Epidermal melanocyte (primary cell): Measurements from ENCODE around the gene PALLD.
"Not testable (repeated sequence)": the region's sequence is repeated elsewhere in the genome, so short reads cannot be mapped to it uniquely, and the experiment has no call there.

ENCODE experiments used
- DNase-seq: peaks from one replicate; pipeline ENCODE4 v3.0.0; 2011; ENCODE audit warnings: low spot score; ENCODE audit not compliant: insufficient read length

The PALLD gene

DNA sequence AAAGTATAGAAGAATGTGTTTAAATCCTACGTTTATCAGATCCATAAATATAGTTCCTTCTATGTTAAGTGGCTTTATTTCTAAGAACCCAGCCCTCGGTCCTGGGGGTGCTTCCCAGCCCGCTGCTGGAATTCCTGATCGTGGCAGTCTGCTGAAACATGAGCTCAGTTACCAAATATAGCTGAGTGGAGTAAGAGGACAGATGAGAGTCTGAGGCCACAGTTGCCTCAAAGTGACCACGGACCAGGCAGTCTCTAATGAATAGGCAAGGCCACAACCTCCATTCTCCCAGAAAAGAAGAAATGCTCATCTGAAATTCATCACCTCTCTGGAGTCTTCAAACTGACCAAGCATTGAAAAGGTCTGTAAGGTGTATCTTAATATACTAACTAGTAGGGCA, at the start of gene PALLD:
TSS of gene PALLD (plus strand) at position 219 of the 400 bp plus-strand sequence.
- DNase-seq, result no peak

DNA sequence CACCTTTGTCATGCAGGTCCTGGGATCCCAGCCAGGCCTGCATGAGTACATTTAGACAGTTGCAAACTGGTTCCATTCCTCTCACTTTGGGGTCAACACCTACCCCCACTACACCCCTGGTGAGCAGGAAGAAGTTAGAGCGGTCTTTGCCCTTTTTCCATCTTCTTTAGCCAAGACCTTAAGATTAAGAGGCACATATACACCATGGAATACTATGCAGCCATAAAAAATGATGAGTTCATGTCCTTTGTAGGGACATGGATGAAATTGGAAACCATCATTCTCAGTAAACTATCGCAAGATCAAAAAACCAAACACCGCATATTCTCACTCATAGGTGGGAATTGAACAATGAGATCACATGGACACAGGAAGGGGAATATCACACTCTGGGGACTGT, 47.8 kb upstream of the PALLD start:
- DNase-seq, result not testable (repeated sequence)

DNA sequence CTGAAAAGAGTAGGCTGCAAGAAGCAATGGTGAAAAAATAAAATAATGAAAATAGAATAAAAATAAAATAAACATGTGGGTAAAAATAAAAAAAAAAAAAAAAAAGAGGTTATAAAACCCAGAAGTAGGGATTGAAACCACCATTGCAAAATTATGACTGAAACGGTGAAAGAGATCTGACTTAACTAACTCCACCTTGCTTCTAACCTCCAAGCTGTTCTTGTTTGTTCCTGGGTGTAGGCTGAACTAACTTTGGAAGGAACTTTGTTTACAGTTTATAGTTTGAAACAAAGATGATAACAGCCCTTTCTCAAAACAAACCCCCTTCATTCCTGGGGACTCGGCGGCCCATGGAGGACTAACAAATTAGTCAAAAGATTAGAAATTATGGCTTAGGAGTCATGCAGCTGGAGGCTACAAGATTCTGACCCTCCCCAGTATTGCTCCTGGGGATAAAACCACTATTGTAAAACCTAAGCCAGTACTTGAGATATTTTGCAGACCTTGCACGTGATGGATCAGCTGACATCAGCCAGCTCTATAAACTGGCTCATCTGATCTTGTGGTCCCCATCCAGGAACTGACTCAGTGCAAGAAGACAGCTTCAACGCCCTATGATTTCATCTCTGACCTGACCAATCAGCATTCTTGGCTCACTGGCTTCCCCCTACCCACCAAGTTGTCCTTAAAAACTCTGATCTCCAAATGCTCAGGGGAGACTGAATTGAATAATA, 47.0 kb upstream of the PALLD start:
- DNase-seq, result no peak

DNA sequence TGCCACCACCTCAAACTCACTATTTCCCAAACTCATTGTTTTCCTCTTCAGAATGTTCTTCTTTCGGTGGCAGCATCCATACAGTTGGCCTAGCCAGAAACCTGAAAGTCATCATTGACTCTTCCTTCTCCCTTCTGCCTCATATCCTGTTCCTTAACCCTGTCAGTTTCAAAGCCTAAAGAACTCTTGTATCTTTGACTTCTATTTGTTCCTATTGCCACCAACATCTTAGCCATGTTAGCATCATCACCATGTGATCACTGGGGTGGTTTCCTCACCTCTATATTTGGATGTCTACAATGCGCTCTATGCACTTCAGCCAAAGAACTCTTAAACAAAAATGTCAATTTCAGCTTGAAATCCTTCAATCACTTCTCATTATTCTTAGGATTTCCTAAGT, 45.5 kb upstream of the PALLD start:
- DNase-seq, result no peak

DNA sequence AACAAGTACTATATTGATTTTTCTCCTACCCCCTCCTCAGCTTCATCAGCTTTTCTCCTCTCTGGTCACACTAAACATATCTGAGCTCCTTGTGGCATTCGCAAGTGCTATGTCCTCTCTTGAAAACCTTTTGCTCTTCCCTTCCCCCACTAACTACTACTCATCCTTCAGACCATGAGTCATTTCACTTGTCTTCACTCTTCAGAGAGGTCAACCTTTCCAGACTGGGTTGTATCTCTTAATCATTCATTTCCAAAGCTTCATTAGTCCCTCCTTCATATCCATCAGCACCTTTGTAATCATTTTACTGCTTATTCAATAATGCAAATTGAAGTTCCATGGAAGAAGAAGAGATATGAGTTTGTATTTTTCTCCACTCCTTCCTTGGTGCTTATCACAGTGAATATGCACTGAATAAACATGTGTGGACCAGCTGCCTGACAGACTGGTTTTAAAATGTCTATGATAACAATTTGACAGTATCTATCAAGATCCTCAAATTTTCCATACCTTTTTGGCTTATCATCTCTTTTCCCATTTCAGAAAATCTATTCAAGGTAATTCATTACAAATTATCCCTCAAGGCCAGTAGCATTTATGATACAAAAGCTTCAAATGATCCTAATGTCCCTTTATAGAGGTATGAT, 45.0 kb upstream of the PALLD start:
- DNase-seq, result no peak

DNA sequence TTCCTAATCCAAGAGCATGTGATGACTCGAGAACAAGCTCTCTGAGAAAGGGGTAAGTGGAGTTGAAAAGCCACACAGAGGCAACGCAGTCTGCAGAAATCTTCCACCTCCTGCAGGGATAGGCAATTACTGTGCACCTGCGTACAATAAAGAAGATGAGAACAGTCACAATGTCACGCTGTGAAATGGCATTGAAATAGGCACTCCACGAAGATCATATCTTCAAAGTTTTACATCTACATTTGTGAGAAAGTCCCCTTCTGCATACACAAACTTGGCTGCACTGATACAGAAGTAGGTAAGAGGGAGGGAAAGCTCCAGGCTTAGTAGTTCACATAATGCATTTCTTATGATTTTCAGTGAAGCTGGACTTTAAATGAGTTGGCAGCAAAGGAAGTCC, 43.7 kb upstream of the PALLD start:
- DNase-seq, result no peak

DNA sequence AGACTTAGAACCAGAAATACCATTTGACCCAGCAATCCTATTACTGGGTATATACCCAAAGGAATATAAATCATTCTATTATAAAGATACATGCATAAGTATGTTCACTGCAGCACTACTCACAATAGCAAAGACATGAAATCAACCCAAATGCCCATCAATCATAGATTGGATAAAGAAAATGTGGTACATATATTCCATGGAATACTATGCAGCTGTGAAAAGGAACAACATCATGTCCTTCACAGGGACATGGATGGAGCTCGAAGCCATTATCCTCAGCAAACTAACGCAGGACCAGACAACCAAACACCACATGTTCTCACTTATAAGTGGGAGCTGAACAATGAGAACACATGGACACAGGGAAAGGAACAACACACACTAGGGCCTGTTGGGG, 38.6 kb upstream of the PALLD start:
- DNase-seq, result not testable (repeated sequence)

DNA sequence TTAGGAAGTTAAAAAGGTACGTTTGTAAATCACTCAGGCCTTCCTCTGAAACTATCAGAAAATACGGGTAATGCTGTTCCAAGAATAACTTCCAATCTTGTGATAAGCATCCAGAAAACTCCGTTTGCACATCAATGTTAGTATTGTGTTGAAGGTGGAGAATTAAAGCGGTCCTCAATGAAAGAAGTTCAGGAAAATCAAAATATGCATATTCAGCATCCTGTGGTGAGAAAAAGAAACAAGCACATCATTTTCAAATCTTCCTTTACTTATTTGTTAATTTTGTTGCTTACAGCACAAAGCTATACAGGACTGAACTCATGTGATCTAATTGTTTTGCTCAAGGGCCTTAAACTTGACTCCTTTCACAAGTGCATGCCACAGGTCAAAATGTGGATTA, 35.0 kb upstream of the PALLD start:
- no peak for DNase-seq

DNA sequence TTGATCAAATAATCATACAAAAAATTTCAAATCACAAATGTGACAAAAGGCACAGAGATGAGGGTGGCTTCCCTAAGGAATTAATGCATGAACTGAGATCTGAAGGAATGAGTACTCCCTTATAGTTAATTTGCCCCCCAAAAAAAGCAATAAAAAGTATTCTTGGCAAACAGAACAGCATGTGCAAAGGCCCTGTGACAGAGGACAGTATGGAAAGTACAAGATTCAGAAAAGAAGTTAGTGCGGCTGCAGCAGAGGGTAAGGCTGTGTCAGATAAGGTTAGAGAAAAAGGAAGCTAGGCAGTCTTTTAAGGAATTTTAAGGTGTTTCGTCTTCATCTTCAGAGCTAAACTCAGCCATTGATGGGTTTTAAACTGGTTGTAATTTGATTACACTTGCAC, 23.9 kb upstream of the PALLD start:
- DNase-seq, result no peak

DNA sequence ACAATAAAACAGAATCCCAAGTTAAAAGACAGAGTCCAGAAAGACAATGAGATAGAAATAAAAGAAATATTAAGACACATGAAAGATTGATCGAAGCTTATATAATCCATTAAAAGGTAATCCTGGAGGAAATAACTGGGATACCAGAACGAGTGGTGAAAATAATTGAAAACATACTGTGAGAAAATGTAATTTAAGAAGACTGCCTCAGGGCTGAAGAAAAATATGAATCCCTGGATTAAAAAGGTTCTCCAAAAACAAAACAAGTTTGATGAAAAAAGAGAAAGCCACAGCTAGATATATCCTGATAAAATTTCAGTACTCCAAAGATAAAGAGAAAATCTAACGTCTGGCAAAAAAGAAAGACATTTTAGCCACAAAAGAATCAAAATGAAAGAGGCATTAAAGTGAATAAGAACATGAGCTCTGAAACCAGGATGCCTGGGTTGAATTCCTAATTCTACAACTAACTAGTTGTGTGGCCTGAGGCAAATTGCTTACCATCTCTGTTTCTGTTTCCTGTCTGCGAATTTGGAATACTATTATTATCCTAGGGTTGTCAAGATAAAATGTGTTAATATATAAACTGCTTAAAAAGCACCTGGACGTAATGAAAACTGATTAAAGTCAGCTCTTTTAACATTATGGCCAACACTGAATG, 22.1 kb upstream of the PALLD start:
- no peak for DNase-seq

DNA sequence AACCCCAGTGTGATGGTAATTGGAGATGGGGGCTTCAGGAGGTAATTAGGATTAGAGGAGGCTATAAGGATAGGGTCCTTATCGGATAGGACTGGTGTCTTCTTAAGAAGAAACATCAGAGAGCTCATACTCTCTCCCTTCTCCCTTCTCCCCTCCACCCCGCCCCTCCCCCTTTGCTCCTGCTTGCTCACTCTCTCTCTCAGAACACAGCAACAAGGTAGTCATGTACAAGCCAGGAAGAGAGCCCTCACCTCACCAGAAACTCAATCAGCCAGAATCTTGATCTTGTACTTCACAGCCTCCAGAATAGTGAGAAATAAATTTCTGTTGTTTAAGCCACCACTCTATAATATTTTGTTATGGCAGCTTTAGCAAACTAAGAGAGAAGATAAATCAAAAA, 21.1 kb upstream of the PALLD start:
- DNase-seq, result no peak

DNA sequence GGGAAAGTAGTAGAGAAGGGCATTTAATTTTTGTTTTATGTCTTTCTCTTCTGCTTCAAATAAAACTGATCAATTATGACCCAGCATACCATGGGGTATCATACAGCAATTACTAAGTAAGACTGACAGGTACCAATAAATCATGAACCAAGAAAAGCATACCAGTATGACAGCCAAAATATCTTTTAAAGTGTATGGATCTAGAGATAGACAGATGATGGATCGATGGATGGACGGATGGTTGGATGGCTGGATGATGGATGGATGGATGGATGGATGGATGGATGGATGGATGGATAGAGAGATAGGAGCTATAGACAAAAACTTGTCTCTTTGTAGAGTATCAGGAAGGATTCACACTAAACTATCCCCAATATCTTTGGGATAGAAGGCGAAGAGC, 18.0 kb upstream of the PALLD start:
- no peak for DNase-seq

DNA sequence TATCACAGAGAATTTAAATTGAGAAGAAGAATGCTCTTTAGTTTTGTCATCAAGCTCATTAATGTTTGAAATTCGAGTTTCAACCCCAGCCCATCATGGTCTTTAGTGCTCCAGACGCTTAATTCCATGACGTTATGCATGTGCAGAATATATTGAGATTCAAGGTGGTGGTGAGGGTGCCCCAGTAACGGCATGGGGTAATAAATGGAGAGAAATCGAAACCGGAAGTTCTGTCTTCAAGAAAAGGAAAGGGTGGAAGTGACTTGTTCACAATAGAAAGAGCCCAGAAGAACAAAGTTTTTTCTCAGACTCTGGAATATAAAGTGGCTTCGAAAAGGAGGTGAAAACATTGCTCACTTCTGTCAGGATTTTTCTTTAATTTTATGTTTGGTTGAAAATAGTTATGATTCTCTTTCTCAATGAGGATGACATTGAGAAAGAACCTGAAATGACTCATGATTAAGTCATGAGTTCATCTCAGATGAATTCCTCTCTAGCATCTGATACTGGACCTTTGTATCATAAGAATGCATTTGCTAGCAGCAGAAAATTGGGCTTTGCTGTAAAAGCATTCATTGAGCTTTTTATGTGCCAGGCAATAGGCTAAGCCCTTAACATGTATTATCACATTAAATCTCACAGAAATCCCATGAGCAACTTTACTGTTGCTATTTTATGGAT, 15.8 kb upstream of the PALLD start:
- DNase-seq, result peak; percentile 40

DNA sequence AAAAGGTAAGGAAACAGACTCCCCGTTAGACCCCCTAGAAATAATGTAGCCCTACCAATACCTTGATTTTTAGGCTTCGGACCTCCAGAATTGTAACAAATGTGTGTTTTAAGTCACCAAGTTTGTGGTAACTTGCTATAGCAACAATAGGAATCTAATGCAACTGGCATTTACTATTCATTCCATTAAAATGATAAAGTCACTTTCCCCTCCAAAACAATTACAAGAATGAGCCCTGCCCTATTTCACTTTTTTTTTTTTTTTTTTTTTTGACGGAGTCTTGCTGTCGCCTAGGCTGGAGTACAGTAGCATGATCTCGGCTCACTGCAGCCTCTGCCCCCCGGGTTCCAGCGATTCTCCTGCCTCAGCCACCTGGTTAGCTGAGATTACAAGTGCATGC, 13.0 kb upstream of the PALLD start:
- DNase-seq, result no peak

DNA sequence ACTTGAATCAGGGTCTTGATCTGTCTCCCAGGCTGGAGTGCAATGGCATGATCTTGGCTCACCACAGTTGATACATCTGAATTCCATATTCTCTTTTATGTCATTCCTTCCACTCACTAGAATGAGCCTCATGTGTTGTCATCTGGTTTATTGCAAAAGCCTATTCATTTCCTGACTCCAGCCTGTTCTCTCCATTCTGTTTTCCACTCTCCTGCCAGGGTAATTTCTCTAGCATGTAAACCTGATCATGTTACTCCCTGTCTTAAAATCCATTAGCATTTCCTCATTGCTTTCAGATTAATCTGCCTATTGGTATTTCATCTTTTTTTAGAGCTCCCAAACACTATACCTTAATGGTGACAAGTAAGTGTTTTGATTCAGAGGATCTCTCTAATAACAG, 12.2 kb upstream of the PALLD start:
- DNase-seq, result no peak

DNA sequence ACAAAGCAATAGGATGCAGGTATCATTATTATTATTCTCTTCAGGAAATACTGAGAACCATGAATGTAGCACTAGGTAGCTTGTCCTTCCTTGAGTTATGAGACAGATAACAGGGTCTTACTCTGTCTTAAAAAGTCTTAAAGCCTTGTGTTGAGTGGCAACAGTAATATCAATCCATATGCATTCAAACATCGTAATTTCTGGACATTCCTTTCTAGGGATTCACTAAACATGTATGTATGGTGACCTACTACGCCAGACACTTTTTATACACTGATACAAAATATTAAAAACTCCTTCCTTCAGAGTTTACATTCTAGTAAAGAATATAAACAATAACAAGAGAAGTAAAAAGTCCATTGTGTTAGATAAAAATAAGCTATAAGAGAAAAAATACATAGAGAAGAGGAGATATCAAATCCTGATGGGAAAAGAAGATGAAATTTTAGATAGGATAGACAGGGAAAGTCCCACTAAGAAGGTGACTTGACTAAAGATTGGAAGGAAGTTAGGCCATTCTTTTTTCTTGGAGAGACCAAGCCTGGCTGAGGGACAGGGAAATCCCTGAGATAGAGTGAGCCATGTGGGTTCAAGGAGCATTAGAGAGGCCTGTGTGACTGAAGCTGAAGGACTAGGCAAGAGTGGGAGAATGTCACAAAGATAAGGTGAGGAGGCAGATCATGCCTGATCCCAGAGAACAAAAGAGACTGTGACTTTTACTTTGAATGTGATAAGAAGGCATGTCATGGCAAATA, 11.5 kb upstream of the PALLD start:
- no peak for DNase-seq

DNA sequence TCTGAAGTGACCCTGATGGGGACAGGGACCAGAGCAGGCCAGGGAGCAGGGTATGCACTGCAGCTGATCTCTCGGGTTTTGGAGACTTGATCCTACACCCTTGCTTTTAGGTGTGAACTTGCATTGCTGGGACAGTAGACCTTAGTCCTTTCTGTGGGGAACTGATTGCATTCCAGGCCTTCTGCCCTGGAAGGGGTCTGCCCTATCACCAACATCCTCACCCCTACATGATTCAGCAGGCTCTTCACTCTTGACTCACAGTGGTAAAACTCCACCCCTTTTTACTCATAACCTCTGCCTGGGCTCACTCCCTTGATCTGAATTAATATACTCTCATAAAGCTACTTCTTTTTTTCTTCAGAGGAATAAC, 10.0 kb upstream of the PALLD start:
- DNase-seq, result no peak

DNA sequence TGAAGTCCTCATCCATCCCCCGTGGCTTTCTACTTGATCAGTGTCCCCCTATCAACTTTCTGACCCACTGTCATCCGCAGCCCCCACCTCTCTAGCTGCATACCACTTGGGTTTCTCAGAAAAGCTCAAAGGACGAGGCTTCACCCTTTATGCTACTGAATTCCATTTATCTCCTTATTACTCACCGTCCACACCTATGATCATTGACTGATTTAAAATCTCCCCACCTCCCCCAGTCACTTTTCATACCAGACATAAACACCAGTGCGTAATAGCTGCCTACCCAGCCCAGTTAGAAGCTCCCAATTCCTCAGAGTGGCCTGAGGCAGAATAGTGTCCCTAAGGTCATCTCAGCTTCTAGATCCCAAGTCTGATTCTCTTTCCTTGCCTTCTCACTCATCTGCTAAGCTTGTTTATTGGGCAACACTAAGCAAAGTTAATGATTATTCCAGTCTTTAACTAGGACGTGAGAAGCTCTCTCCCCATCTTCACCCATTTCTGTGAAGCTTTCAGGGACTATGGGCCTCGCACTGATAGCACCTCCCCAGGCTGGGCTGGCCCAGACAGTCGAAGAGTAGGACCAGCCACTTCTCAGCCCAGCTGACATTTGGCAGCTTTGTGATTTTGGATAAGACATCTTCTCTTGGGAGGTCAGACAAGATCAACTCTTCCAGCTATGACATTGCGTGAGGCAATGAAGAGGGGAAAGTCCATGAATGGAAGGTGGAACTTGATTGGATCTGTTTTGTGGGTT, 9.4 kb upstream of the PALLD start:
- no peak for DNase-seq

DNA sequence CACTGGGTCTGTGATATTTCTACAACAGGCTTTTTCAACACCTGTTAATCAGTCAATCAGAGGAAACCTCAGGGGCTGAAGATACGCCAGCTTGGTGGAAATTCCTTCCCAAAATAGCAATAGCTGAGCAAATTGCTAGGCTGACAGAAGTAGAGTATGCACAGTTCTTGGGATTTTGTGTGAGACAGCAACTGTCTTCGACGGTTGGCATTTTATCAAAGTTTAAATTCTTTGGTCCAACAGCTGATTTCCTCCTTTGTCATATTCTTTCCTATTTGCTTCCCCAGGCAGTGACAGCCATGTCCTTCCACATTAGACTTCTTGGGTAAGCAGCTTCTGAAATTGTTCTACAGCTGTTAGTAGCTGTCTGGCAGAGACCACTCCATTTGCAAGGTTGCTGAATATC, 8.0 kb upstream of the PALLD start:
- DNase-seq, result no peak

DNA sequence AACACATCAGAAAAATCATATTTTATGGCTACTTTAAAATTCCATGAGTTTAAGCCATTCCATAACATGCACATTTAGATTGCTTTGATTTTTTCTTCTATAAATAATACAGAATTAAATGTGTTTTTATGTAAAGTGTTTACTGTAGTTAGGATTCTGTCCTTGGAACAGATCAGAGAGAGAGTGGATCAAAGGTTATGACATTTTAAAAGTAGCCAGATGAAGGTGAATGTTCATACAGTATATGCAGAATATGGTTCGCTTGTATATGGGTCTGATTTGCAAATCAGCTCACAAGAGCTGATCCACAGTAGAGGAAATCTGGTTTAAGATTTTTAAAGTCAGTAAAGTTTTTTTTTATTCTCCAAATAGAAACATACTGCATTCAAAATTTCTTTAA, 7.2 kb upstream of the PALLD start:
- no peak for DNase-seq

DNA sequence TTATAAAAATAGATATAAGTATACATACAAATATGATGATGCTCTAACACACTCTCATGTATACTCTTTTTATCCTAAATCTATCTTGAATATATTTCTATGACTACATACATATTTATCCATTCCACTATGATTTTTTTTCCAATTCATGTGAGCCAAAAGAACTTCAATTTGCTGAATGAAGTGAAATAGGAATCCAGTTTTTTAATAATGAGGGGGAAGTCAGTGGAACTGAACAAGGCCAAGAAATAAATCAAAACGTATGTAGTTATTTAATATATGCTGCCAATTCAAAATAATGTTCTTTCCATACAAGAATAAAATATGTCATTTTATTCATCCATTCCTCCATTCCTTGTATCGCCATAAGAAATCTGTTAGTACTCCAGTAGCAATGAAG, 6.1 kb upstream of the PALLD start:
- DNase-seq, result no peak
